ENCODE measurements around the gene CLDND2. TPM values are rescaled to one million over a fixed set of nuclear protein-coding genes. Genes with fewer than 3 reads are reported as not detected.

CLDND2 gene
- total RNA-seq, 1 donor from 2014 or later: 0.84 TPM

GRCh38 chr19:51318687-51319648, 49.8 kb downstream of the CLDND2 start:
- Histone ChIP-seq H3K9ac (ENCODE audit: low read length) (no peak overlapping the region), H3K4me1 (ENCODE audit: insufficient read depth, low read length) (no peaks in the 10 kb centered on the region), H3K36me3 (ENCODE audit: insufficient read depth, low read length) (no peaks in the 10 kb centered on the region), H2AFZ (ENCODE audit: low read depth, low read length) (no peak overlapping the region), H4K20me1 (ENCODE audit: insufficient read depth, low read length) (no peaks in the 10 kb centered on the region), H3K27me3 (ENCODE audit: insufficient read depth, low read length) (no peaks in the 10 kb centered on the region), H3K9me3 (ENCODE audit: insufficient read depth, low read depth, low read length) (peaks cover 2% of the 10 kb centered on the region), H3K27ac (ENCODE audit: low read depth, low read length) (no peak overlapping the region), H3K79me2 (ENCODE audit: insufficient read depth, low read length) (no peaks in the 10 kb centered on the region), H3K4me2 (ENCODE audit: low read length) (no peak overlapping the region), H3K4me3 (ENCODE audit: insufficient read depth, low read depth, low read length) (no peak overlapping the region)
- no peak for TF ChIP-seq EZH2 (IDR thresholded peaks at IDR 0.05; ENCODE audit: insufficient read depth, low read length)
- TF ChIP-seq, protein P1, sequence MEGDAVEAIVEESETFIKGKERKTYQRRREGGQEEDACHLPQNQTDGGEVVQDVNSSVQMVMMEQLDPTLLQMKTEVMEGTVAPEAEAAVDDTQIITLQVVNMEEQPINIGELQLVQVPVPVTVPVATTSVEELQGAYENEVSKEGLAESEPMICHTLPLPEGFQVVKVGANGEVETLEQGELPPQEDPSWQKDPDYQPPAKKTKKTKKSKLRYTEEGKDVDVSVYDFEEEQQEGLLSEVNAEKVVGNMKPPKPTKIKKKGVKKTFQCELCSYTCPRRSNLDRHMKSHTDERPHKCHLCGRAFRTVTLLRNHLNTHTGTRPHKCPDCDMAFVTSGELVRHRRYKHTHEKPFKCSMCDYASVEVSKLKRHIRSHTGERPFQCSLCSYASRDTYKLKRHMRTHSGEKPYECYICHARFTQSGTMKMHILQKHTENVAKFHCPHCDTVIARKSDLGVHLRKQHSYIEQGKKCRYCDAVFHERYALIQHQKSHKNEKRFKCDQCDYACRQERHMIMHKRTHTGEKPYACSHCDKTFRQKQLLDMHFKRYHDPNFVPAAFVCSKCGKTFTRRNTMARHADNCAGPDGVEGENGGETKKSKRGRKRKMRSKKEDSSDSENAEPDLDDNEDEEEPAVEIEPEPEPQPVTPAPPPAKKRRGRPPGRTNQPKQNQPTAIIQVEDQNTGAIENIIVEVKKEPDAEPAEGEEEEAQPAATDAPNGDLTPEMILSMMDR (IDR thresholded peaks at IDR 0.05; ENCODE audit: insufficient read depth, low read depth, low read length): no peak
- Mint-ChIP-seq H3K9me3 (ENCODE audit: unreplicated experiment) (peaks cover 4% of the 10 kb centered on the region), H3K27me3 (ENCODE audit: low read depth, unreplicated experiment) (peaks cover 26% of the 10 kb centered on the region), H3K27ac (ENCODE audit: unreplicated experiment) (no peak overlapping the region), H3K4me3 (ENCODE audit: unreplicated experiment) (no peak overlapping the region), H3K4me1 (ENCODE audit: low read depth, unreplicated experiment) (no peaks in the 10 kb centered on the region), H3K36me3 (ENCODE audit: low read depth, unreplicated experiment) (peaks cover 2% of the 10 kb centered on the region)
- FAIRE-seq (no peak), DNase-seq (ENCODE audit: low read depth) (no peak)

DNA sequence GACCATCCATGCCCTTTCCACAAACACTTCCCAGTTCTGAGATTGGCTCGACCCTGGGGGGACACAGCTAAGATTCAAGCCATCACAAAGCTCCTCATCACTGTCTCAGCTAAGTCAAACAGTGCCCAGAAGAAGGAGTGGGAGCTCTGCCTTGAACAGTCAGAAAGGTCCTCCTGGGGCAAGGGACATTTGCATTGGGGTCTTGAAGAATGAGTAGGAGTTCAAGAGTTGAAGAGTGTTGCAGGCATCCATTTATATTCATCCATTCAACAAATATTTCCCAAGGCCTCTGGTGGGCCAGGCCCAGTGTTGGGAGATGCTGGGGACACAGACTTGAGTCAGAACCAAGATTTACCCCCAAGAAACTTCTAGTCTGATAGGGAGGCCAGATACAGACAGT, 50.8 kb downstream of the CLDND2 start:
- DNase-seq (ENCODE audit: low read depth) (no peak), FAIRE-seq (no peak)
- no peak overlapping the region for H2AFZ ChIP-seq (ENCODE audit: low read depth, low read length)
- Mint-ChIP-seq H3K4me1 (ENCODE audit: low read depth, unreplicated experiment) (no peaks in the 10 kb centered on the region), H3K9me3 (ENCODE audit: unreplicated experiment) (peaks cover 4% of the 10 kb centered on the region), H3K27me3 (ENCODE audit: low read depth, unreplicated experiment) (peaks cover 21% of the 10 kb centered on the region), H3K36me3 (ENCODE audit: low read depth, unreplicated experiment) (no peaks in the 10 kb centered on the region), H3K27ac (ENCODE audit: unreplicated experiment) (no peak overlapping the region), H3K4me3 (ENCODE audit: unreplicated experiment) (no peak overlapping the region)
- no peak overlapping the region for H3K9ac ChIP-seq (ENCODE audit: low read length)
- H4K20me1 ChIP-seq (ENCODE audit: insufficient read depth, low read length): no peaks in the 10 kb centered on the region
- TF ChIP-seq, protein P1 (IDR thresholded peaks at IDR 0.05; ENCODE audit: insufficient read depth, low read depth, low read length): no peak
- no peak for TF ChIP-seq EZH2 (IDR thresholded peaks at IDR 0.05; ENCODE audit: insufficient read depth, low read length)
- H3K27ac ChIP-seq (ENCODE audit: low read depth, low read length): no peak overlapping the region
- no peaks in the 10 kb centered on the region for H3K4me1 ChIP-seq (ENCODE audit: insufficient read depth, low read length)
- H3K4me2 ChIP-seq (ENCODE audit: low read length): no peak overlapping the region
- H3K36me3 ChIP-seq (ENCODE audit: insufficient read depth, low read length): no peaks in the 10 kb centered on the region
- H3K79me2 ChIP-seq (ENCODE audit: insufficient read depth, low read length): no peaks in the 10 kb centered on the region
- H3K9me3 ChIP-seq (ENCODE audit: insufficient read depth, low read depth, low read length): peaks cover 2% of the 10 kb centered on the region
- H3K27me3 ChIP-seq (ENCODE audit: insufficient read depth, low read length): no peaks in the 10 kb centered on the region
- no peak overlapping the region for H3K4me3 ChIP-seq (ENCODE audit: insufficient read depth, low read depth, low read length)

DNA sequence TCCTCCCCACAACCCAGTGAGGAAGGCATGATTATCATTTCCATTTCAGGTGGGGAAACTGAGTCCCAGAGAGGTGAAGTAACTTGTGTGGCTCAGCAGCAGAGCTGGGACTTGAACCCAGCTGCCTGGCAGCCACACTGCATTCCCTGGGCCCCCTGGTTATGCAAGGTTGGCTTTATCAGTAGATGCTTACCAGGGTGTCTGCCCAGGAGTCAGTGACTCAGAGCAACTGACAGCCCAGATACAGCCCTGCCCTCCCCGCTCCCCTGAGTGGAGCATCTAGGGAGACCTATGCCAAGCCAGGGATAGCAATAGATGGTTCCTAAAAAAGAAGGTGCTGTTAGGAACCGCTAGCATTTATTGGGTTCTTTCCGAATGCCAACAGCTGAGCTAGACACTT, 51.4 kb downstream of the CLDND2 start:
- Histone ChIP-seq H3K79me2 (ENCODE audit: insufficient read depth, low read length) (no peaks in the 10 kb centered on the region), H3K4me3 (ENCODE audit: insufficient read depth, low read depth, low read length) (no peak overlapping the region), H3K27ac (ENCODE audit: low read depth, low read length) (no peak overlapping the region), H3K4me2 (ENCODE audit: low read length) (no peak overlapping the region), H4K20me1 (ENCODE audit: insufficient read depth, low read length) (no peaks in the 10 kb centered on the region), H3K9me3 (ENCODE audit: insufficient read depth, low read depth, low read length) (peaks cover 2% of the 10 kb centered on the region), H3K27me3 (ENCODE audit: insufficient read depth, low read length) (no peaks in the 10 kb centered on the region), H3K9ac (ENCODE audit: low read length) (no peak overlapping the region), H2AFZ (ENCODE audit: low read depth, low read length) (no peak overlapping the region), H3K4me1 (ENCODE audit: insufficient read depth, low read length) (no peaks in the 10 kb centered on the region), H3K36me3 (ENCODE audit: insufficient read depth, low read length) (no peaks in the 10 kb centered on the region)
- no peaks in the 10 kb centered on the region for H3K36me3 Mint-ChIP-seq (ENCODE audit: low read depth, unreplicated experiment)
- H3K9me3 Mint-ChIP-seq (ENCODE audit: unreplicated experiment): peaks cover 4% of the 10 kb centered on the region
- DNase-seq (ENCODE audit: low read depth) (no peak), FAIRE-seq (no peak)
- TF ChIP-seq EZH2 (IDR thresholded peaks at IDR 0.05; ENCODE audit: insufficient read depth, low read length): no peak
- TF ChIP-seq, protein P1 (IDR thresholded peaks at IDR 0.05; ENCODE audit: insufficient read depth, low read depth, low read length): no peak
- H3K4me3 Mint-ChIP-seq (ENCODE audit: unreplicated experiment): no peak overlapping the region
- no peaks in the 10 kb centered on the region for H3K4me1 Mint-ChIP-seq (ENCODE audit: low read depth, unreplicated experiment)
- H3K27me3 Mint-ChIP-seq (ENCODE audit: low read depth, unreplicated experiment): peaks cover 17% of the 10 kb centered on the region
- H3K27ac Mint-ChIP-seq (ENCODE audit: unreplicated experiment): no peak overlapping the region

Data from astrocyte (in vitro differentiated cells and primary cell).